Endothelial cell of umbilical vein (primary cell): ENCODE measurements around the gene GRAMD1B. TPM values are rescaled to one million over a fixed set of nuclear protein-coding genes. Genes with fewer than 3 reads are reported as not detected.

Source experiments
- BruUV-seq: library from RNA; stranded (reverse); fragments of 400-500 nt; replicated peaks from 2 replicates; lab custom pipeline; 2021; lab: Mats Ljungman, UMichigan
- CTCF ChIA-PET: fragments of 300-600, 350-600 bp; sonication (Branson Sonifier 250); formaldehyde crosslinking; loops from one replicate; lab custom pipeline; 2021; ENCODE audit warnings: antibody characterized with exemption, inconsistent platforms; lab: Charles Lee
- POLR2A ChIA-PET: fragments of 300-600, 350-600 bp; sonication (Branson Sonifier 250); formaldehyde crosslinking; loops from one replicate; lab custom pipeline; 2021; ENCODE audit warnings: antibody characterized with exemption, inconsistent platforms; lab: Charles Lee
- DNase-seq: peaks from one replicate; pipeline ENCODE4 v3.0.0-alpha.2; 2011; ENCODE audit warnings: low read depth, low spot score
- FAIRE-seq: peaks from 2 replicates; lab custom pipeline; 2011; peaks lifted over from hg19 to GRCh38; lab: Jason Lieb, UNC
- H2AFZ ChIP-seq: 2 replicates; pipeline ENCODE4 v1.6.0; 2012; ENCODE audit warnings: low read depth, low read length, control low read depth, inconsistent platforms
- H3K27ac ChIP-seq: 2 replicates; pipeline ENCODE4 v1.5.1; 2011; ENCODE audit warnings: low read depth, mild to moderate bottlenecking, control low read depth, low read length, moderate library complexity; ENCODE audit not compliant: insufficient read depth
- H3K27me3 ChIP-seq, 2 experiments: 2 replicates each; pipeline versions ENCODE4 v1.6.0 to v1.6.1; 2011; ENCODE audit warnings: low read length in 2 of 2, mixed read lengths in 1 of 2; ENCODE audit not compliant: control insufficient read depth in 2 of 2, insufficient read depth in 2 of 2
- H3K36me3 ChIP-seq, 2 experiments: 2 replicates in 1 of 2; 3 replicates in 1 of 2; pipeline ENCODE4 v1.5.1; 2011; ENCODE audit warnings: low read length in 2 of 2, mild to moderate bottlenecking in 1 of 2, moderate library complexity in 1 of 2; ENCODE audit not compliant: control insufficient read depth in 2 of 2, insufficient read depth in 2 of 2; ENCODE audit errors: extremely low read depth in 1 of 2
- H3K4me1 ChIP-seq: 3 replicates; pipeline ENCODE4 v1.5.1; 2011; ENCODE audit warnings: mild to moderate bottlenecking, low read length; ENCODE audit not compliant: control insufficient read depth, insufficient read depth; ENCODE audit errors: extremely low read depth
- H3K4me2 ChIP-seq: 2 replicates; pipeline ENCODE4 v1.6.1; 2011; ENCODE audit warnings: low read length, control low read depth, mixed read lengths; ENCODE audit not compliant: insufficient read depth
- H3K4me3 ChIP-seq, 3 experiments: fragments of 200-600 bp in 1 of 3; sonication (generic), shearing (Covaris generic) in 1 of 3; replicated peaks in 1 of 3; 2 replicates each; pipeline ENCODE4 v1.5.1; 2011 to 2016; ENCODE audit warnings: control low read depth in 3 of 3, low read length in 3 of 3, mild to moderate bottlenecking in 2 of 3, inconsistent platforms in 1 of 3, low read depth in 1 of 3, moderate library complexity in 1 of 3; ENCODE audit not compliant: insufficient read depth in 1 of 3
- H3K79me2 ChIP-seq: 2 replicates; pipeline ENCODE4 v1.6.0; 2012; ENCODE audit warnings: low read length, inconsistent platforms; ENCODE audit not compliant: control insufficient read depth, insufficient read depth
- H3K9ac ChIP-seq: replicated peaks from 2 replicates; pipeline ENCODE3; 2011; ENCODE audit warnings: low read length, control low read depth; ENCODE audit not compliant: insufficient read depth; ENCODE audit errors: extremely low read depth
- H3K9me1 ChIP-seq: replicated peaks from 3 replicates; pipeline ENCODE4 v1.6.0; 2011; ENCODE audit warnings: mild to moderate bottlenecking, low read length; ENCODE audit not compliant: control insufficient read depth, insufficient read depth; ENCODE audit errors: extremely low read depth
- H3K9me3 ChIP-seq: replicated peaks from 2 replicates; pipeline ENCODE4 v1.5.1; 2012; ENCODE audit warnings: low read length, inconsistent platforms; ENCODE audit not compliant: control insufficient read depth, insufficient read depth
- H4K20me1 ChIP-seq: replicated peaks from 2 replicates; pipeline ENCODE3; 2011; ENCODE audit warnings: mild to moderate bottlenecking, low read length; ENCODE audit not compliant: control insufficient read depth, insufficient read depth; ENCODE audit errors: extremely low read depth
- EZH2 ChIP-seq: IDR thresholded peaks from 2 replicates; pipeline ENCODE4 v1.6.1; 2012; ENCODE audit warnings: borderline replicate concordance, low read depth, mild to moderate bottlenecking, moderate library complexity, low read length, inconsistent platforms; ENCODE audit not compliant: severe bottlenecking
- FOS ChIP-seq: IDR thresholded peaks from 2 replicates; pipeline ENCODE4 v1.6.1; 2011; ENCODE audit warnings: mild to moderate bottlenecking, low read length, moderate library complexity, borderline replicate concordance; ENCODE audit not compliant: insufficient read depth
- GATA2 ChIP-seq: IDR thresholded peaks from 2 replicates; pipeline ENCODE4 v1.7.0; 2011; ENCODE audit warnings: low read depth, mild to moderate bottlenecking, moderate library complexity, mixed read lengths, low read length; ENCODE audit not compliant: insufficient read length, insufficient read depth
- JUN ChIP-seq: IDR thresholded peaks from 2 replicates; pipeline ENCODE4 v1.6.1; 2011; ENCODE audit warnings: borderline replicate concordance, low read depth; ENCODE audit not compliant: insufficient read length, insufficient read depth
- MYC ChIP-seq: IDR thresholded peaks from one replicate; pipeline ENCODE4 v1.6.1; 2011; ENCODE audit warnings: mild to moderate bottlenecking, low read depth, low read length
- POLR2A ChIP-seq: IDR thresholded peaks from 2 replicates; pipeline ENCODE4 v1.6.1; 2012; ENCODE audit warnings: low read depth, mild to moderate bottlenecking, control low read depth, low read length
- POLR2AphosphoS5 ChIP-seq: IDR thresholded peaks from 2 replicates; pipeline ENCODE4 v1.6.1; 2012; ENCODE audit warnings: low read depth, mild to moderate bottlenecking, control low read depth, low read length, moderate library complexity; ENCODE audit not compliant: insufficient read depth
- dilution Hi-C: fragments of 300-500 bp; cut with MboI; formaldehyde crosslinking; loops from one replicate; pipeline ENCODE4 v1.15.0; 2019; ENCODE audit warnings: low sequenced_read_pairs; ENCODE audit not compliant: extremely low pct_ligation_motif_present
- intact Hi-C: fragments of 100-400 bp; cut with micrococcal nuclease; formaldehyde crosslinking; loops from one replicate; pipeline ENCODE4 v1.10.0; 2022
- polyA plus RNA-seq, 4 experiments: library from polyadenylated mRNA; depleted of rRNA in 3 of 4; stranded (reverse) in 3 of 4; unstranded in 1 of 4; fragments of >200 nt; gene quantifications; 2 replicates each; pipeline versions ENCODE4 v1.2.1 to v1.2.3, GENCODE V29; 2011 to 2012; ENCODE audit warnings: missing spikeins in 1 of 4
- total RNA-seq: library from RNA; stranded (reverse); gene quantifications from 2 replicates; pipeline ENCODE4 v1.2.3, GENCODE V29; 2021
- TF ChIP-seq, protein P1 (sequence below), 2 donors: IDR thresholded peaks; 1 replicate in 1 of 2; 2 replicates in 1 of 2; pipeline ENCODE4 v1.5.1; 2011; ENCODE audit warnings: low read length in 2 of 2, mild to moderate bottlenecking in 2 of 2, moderate library complexity in 2 of 2, control low read depth in 1 of 2, inconsistent platforms in 1 of 2, low read depth in 1 of 2; ENCODE audit not compliant: insufficient read depth in 1 of 2; ENCODE audit errors: extremely low read depth in 1 of 2
- TF ChIP-seq, protein P2 (sequence below): IDR thresholded peaks from 2 replicates; pipeline ENCODE4 v1.6.1; 2011; ENCODE audit not compliant: insufficient read depth, insufficient read length

Gene GRAMD1B
- total and polyA plus RNA-seq, 2 donors (not counting 3 experiments of a cell fraction or from before 2014, with no cell fraction given), result 5.1 to 11.1 TPM

DNA sequence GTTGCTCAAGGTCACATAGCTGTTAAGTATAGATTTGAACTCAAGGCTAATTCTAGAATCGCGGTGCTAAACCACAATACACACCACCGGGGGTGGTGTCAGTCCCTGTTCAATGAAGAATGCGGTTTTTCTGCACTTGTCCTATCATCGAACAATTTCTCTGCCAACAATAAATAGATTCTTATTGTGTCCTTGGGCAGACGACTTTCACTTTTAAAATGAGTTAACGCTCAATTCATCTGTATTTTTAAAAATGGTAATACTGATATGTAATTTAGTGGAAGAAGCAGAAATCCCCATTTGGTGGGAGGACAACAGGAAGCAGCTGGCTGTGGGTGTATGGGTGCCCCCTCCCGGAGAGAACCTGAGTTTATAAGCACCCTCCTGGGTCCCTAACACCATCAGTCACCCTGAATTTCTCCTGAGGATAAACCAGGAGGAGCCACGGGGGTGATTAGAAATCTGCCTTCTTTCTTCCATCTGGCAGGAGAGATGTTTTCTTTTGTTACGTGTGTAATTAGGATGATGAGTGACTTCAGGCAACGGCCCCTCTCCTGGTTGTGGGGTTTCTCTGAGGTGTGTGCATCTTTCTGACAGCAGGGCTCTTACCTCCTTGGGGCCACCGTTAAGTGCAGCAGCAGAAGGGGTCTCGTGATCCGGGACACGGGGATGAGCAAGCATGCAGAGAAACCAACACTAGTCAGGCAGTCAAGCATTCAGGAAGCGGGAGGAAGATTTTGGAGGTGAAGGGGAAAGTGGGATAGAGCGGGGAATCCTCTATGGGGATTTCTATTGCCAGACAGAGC, 87.7 kb downstream of the GRAMD1B start:
- dilution Hi-C loops (no loop called here), intact Hi-C loops (no loop called here)
- Histone ChIP-seq H2AFZ (no peak overlapping the region), H3K36me3 (no peaks in the 10 kb centered on the region), H3K9ac (no peak overlapping the region), H3K4me2 (no peak overlapping the region), H4K20me1 (no peaks in the 10 kb centered on the region), H3K79me2 (no peaks in the 10 kb centered on the region), H3K27me3 (peaks cover 0 to 3% of the 10 kb centered on the region in 2 experiments), H3K9me1 (no peaks in the 10 kb centered on the region), H3K4me1 (no peaks in the 10 kb centered on the region), H3K27ac (no peak overlapping the region), H3K9me3 (no peaks in the 10 kb centered on the region), H3K4me3 (no peak overlapping the region)
- no peak for TF ChIP-seq JUN
- TF ChIP-seq, protein P1, sequence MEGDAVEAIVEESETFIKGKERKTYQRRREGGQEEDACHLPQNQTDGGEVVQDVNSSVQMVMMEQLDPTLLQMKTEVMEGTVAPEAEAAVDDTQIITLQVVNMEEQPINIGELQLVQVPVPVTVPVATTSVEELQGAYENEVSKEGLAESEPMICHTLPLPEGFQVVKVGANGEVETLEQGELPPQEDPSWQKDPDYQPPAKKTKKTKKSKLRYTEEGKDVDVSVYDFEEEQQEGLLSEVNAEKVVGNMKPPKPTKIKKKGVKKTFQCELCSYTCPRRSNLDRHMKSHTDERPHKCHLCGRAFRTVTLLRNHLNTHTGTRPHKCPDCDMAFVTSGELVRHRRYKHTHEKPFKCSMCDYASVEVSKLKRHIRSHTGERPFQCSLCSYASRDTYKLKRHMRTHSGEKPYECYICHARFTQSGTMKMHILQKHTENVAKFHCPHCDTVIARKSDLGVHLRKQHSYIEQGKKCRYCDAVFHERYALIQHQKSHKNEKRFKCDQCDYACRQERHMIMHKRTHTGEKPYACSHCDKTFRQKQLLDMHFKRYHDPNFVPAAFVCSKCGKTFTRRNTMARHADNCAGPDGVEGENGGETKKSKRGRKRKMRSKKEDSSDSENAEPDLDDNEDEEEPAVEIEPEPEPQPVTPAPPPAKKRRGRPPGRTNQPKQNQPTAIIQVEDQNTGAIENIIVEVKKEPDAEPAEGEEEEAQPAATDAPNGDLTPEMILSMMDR (IDR thresholded peaks at IDR 0.05; ENCODE audit: extremely low read depth in 1 of 2, insufficient read depth in 1 of 2, low read depth in 1 of 2, low read length in 2 of 2), result no peak
- DNase-seq (no peak), FAIRE-seq (no peak)
- no TSS peak for BruUV-seq
- CTCF ChIA-PET, result interaction anchor here (1.0 to 1.6 kb wide), 5 partner anchors 37 to 190 kb away, joined by 3 to 6 read pairs (median 3); no protein-coding TSS in a partner anchor
- POLR2A ChIA-PET, result no interaction called here

DNA sequence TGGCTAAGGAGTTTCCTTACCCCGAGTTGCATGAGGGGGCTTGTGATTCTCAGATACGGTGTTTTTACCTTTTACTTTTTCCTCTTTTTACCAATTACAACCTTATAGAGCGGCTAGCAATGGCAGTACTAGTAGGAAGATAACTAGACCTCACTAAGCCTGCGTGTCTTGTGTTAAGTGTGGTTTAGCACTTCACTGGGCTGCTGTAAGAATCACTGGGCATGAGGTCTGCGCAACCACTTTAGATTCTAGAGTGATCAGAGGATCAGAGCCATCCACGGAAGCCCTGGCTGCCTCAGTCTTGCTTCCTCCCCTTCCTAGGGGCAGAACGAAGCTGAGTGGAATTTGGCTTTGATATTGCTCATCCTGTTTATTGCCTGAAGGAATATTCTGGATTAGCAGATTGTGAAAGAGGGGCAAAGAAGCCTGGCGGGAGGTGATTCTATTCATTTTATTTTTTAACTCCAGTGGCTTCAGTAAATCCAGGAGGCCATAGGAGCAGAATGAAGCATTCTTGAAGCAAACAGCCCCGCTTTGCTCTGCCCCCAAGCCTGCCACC, 88.5 kb downstream of the GRAMD1B start:
- no peaks in the 10 kb centered on the region for H3K9me3 ChIP-seq
- no peaks in the 10 kb centered on the region for H3K4me1 ChIP-seq
- intact Hi-C loops, result no loop called here
- H3K4me3 ChIP-seq, result no peak overlapping the region
- ChIA-PET CTCF (interaction anchor here (1.0 to 2.8 kb wide), 7 partner anchors 9 to 189 kb away, joined by 3 to 16 read pairs (median 5); no protein-coding TSS in a partner anchor), POLR2A (no interaction called here)
- no peaks in the 10 kb centered on the region for H3K79me2 ChIP-seq
- no peak overlapping the region for H3K9ac ChIP-seq
- dilution Hi-C loops, result no loop called here
- H3K4me2 ChIP-seq, result no peak overlapping the region
- no TSS peak for BruUV-seq
- H2AFZ ChIP-seq, result no peak overlapping the region
- H3K27ac ChIP-seq, result no peak overlapping the region
- DNase-seq (no peak), FAIRE-seq (no peak)
- no peaks in the 10 kb centered on the region for H3K9me1 ChIP-seq
- no peaks in the 10 kb centered on the region for H3K36me3 ChIP-seq
- no peaks in the 10 kb centered on the region for H4K20me1 ChIP-seq
- peaks cover 0 to 3% of the 10 kb centered on the region in 2 experiments for H3K27me3 ChIP-seq
- TF ChIP-seq MYC, result no peak
- no peak for TF ChIP-seq POLR2AphosphoS5
- TF ChIP-seq JUN, result no peak
- TF ChIP-seq GATA2, result no peak
- TF ChIP-seq, protein P2, sequence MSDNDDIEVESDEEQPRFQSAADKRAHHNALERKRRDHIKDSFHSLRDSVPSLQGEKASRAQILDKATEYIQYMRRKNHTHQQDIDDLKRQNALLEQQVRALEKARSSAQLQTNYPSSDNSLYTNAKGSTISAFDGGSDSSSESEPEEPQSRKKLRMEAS, result no peak
- TF ChIP-seq POLR2A, result no peak
- TF ChIP-seq, protein P1 (IDR thresholded peaks at IDR 0.05; ENCODE audit: extremely low read depth in 1 of 2, insufficient read depth in 1 of 2, low read depth in 1 of 2, low read length in 2 of 2), result no peak
- TF ChIP-seq EZH2, result no peak
- TF ChIP-seq FOS, result no peak
